Measurements from ENCODE around the gene LRRC3B. TPM values are rescaled to one million over a fixed set of nuclear protein-coding genes. Genes with fewer than 3 reads are reported as not detected.

The LRRC3B gene
- total and polyA plus RNA-seq, 2 donors (not counting 3 experiments of a cell fraction or from before 2014, with no cell fraction given): not detected

- CTCF ChIA-PET: no interaction called here
- dilution Hi-C loops (cut with MboI; ENCODE audit: extremely low pct_ligation_motif_present, low sequenced_read_pairs): no loop called here
- no peaks in the 10 kb centered on the region for H3K36me3 ChIP-seq (ENCODE audit: control insufficient read depth in 2 of 2, extremely low read depth in 1 of 2, insufficient read depth in 2 of 2, low read length in 2 of 2)
- no peaks in the 10 kb centered on the region for H3K4me1 ChIP-seq (ENCODE audit: control insufficient read depth, extremely low read depth, insufficient read depth, low read length)
- H3K4me3 ChIP-seq (replicated peaks in 1 of 3; ENCODE audit: insufficient read depth in 1 of 3, low read depth in 1 of 3, low read length in 3 of 3): no peak overlapping the region
- no peak for DNase-seq (ENCODE audit: low read depth, low spot score)
- no peak overlapping the region for H3K27ac ChIP-seq (ENCODE audit: insufficient read depth, low read depth, low read length)
- H3K9me3 ChIP-seq (replicated peaks; ENCODE audit: control insufficient read depth, insufficient read depth, low read length): no peaks in the 10 kb centered on the region
- intact Hi-C loops (cut with micrococcal nuclease): no loop called here
- H3K27me3 ChIP-seq (ENCODE audit: control insufficient read depth in 2 of 2, insufficient read depth in 2 of 2, low read length in 2 of 2): peaks cover 0 to 5% of the 10 kb centered on the region in 2 experiments
- no peaks in the 10 kb centered on the region for H4K20me1 ChIP-seq (replicated peaks; ENCODE audit: control insufficient read depth, extremely low read depth, insufficient read depth, low read length)
- no peak overlapping the region for H2AFZ ChIP-seq (ENCODE audit: low read depth, low read length)
- POLR2A ChIA-PET: no interaction called here
- BruUV-seq (replicated peaks): no TSS peak
- no peak for FAIRE-seq
- H3K9me1 ChIP-seq (replicated peaks; ENCODE audit: control insufficient read depth, extremely low read depth, insufficient read depth, low read length): no peaks in the 10 kb centered on the region
- no peaks in the 10 kb centered on the region for H3K79me2 ChIP-seq (ENCODE audit: control insufficient read depth, insufficient read depth, low read length)
- TF ChIP-seq JUN (IDR thresholded peaks at IDR 0.05; ENCODE audit: borderline replicate concordance, insufficient read depth, insufficient read length, low read depth) (no peak), EZH2 (IDR thresholded peaks at IDR 0.05; ENCODE audit: borderline replicate concordance, low read depth, low read length, severe bottlenecking) (no peak), POLR2AphosphoS5 (IDR thresholded peaks at IDR 0.05; ENCODE audit: insufficient read depth, low read depth, low read length) (no peak), GATA2 (IDR thresholded peaks at IDR 0.05; ENCODE audit: insufficient read depth, insufficient read length, low read depth, low read length) (no peak), MYC (IDR thresholded peaks at IDR 0.05; ENCODE audit: low read depth, low read length) (no peak), MAX (IDR thresholded peaks at IDR 0.05; ENCODE audit: insufficient read depth, insufficient read length) (no peak), POLR2A (IDR thresholded peaks at IDR 0.05; ENCODE audit: low read depth, low read length) (no peak), FOS (IDR thresholded peaks at IDR 0.05; ENCODE audit: borderline replicate concordance, insufficient read depth, low read length) (no peak)
- no peak overlapping the region for H3K4me2 ChIP-seq (ENCODE audit: insufficient read depth, low read length)
- H3K9ac ChIP-seq (replicated peaks; ENCODE audit: extremely low read depth, insufficient read depth, low read length): no peak overlapping the region
These were observed 1.4 kb upstream of the LRRC3B start for GRCh38 chr3:26621176-26621575.

All from endothelial cell of umbilical vein (primary cell).